RPMI8226 (cell line): ENCODE results near the gene MARCHF9.

Experiments used
- DNase-seq: peaks from one replicate; pipeline ENCODE4 v3.0.0-alpha.2; 2015

Gene MARCHF9

DNA sequence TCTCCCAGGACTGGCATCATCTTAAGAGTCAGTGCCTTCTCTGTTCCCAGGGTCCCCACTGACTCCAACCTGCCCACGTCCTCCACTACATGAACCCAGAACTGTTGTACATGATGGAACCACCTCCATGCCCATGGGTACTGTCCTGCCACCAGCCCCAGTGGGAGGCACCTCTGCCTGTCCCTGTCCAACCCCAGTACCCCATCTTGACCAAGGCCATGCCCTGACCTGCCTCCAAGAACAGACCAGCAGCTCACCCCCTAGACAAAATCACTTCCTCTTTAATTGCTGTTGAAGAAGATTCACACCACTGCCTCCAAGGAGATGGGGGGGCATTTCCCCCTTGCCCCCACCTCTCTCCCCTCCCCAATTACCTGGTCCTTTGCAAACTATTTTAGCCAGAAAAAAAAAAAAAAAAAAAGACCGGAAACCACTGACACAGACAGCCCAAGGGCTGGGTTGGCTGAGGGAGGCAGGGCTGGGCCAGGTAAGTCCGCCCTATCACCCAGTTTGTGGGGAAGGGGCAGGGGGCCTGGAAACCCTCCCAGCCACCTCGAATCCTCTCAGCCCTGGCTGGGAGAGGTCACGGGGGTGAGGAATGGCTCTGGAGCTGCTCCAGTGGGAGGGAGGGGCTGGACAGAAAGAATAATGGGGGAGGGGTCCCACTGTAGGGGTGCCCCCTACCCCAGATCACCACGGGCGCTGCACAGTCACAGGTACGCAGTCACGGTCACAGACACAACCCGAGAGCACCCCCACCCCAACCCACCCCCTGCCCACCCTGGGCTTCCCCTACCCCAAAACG is 29.8 kb upstream of the MARCHF9 start:
- DNase-seq, result no peak

DNA sequence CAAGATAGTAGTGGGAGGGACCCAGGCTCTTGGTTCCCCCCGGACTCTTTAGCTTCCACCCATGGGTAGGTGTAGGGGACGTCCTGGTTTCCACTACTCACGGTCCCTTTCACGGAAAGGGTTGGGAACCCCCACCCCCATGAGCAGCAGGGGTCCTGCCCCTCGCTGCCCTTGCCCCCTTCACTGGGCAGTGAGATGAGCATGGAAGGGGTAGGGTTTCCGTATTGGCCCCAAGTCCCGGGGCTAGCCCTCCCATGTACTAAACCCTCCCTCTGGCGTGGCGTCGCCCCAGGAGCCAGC is 29.1 kb upstream of the MARCHF9 start:
- no peak for DNase-seq

DNA sequence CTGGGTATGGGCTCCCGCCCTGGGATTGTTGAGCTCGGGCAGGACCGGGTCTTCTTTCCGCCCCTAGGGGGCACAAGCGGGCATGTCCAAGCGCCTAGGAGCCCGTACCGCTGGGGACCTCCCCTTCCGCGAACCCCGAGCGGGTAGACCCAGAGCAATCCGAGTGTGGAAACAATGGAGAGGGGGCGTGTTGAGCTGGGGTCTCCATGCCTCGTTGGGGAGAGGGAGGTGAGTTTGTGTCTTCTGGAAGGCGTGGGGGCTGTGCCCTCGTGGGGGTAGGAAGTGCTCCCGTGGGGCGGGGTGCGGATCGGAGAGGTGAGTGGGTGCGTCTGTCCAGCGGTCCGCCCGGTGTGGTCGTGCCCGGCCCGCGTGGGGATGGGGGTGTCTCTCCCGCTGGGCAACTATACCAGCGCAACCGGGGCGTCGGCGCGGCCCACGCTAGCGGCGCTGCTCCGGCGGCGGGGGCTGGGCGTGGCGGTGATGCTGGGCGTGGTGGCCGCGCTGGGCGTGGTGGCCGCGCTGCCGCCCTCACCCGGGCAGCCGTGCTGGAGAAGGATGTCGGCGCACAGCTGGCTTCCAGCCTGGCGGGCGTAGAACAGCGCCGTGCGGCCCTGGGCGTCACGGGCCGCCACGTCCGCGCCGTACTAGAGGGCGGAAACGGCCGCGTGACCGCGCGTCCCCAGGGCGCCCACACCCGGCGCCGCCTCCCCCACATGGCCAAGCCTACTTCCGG is 28.6 kb upstream of the MARCHF9 start:
- no peak for DNase-seq

DNA sequence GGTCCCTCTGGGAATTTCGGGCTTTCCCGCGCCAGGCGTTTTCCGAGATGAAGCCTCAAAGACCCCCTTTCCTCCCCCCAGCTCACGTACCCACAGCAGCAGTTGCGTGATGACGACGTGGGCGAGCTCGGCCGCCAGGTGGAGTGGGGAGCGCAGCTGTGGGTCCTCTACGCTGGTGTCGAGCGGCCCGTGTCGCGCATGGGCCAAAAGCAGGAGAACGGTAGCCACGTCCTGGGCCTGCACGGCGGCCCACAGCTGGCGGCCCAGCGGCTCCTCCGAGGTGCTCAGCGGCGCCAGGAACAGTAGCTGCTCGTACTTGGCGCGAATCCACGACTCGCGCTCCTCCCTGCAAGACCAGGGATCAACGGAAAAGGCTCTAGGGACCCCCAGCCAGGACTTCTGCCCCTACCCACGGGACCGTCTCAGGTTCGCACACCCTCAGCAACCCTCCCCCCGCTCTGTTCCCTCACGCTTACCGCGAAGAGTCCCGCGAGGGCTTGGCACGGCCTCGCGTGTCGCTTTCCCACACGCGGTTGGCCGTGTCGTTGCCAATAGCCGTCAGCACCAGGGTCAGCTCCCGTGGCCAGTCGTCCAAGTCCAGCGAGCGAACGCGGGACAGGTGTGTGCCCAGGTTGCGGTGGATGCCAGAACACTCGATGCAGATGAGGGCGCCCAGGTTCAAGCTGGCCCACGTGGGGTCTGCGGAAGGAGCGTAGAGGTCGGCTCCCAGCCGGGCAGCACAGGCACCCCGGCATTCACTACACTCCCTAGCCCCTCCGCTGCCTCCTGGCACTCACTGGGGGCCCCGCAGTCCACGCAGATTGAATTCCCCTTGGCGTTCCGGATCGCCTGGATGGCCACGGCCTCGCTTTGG is 27.8 kb upstream of the MARCHF9 start:
- no peak for DNase-seq

DNA sequence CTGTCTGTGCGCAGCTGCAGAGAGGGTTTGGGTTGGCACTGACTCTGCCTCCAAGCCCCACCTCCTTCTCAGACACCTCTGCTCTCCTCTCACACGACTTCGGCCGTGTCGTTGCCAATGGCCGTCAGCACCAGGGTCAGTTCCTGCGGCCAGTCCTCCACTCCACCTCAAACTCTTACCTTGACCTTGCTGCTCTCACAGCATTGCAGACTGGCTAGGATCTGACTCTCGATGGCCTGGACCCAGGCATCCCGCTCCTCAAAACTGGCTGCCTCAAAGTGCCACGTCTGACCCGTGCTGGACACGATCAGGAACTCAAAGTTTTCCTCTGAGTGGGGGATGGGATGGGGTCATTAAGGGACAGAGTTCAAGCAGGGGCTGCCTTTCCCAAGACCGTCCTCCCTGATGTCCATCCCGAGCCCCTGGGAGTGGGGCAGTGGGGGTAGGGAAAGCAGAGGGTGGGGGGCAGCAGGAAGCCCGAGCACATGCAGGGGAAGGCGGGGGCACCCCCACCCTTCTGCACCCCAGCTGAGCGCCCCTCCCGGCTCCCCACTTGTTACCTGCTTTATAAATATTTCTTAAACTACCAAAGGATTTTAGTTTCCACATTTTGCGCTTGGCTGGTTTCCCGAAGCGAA is 27.0 kb upstream of the MARCHF9 start:
- no peak for DNase-seq

- no peak for DNase-seq
Observed at GRCh38 chr12:57729321-57729844, 25.5 kb upstream of the MARCHF9 start.

DNA sequence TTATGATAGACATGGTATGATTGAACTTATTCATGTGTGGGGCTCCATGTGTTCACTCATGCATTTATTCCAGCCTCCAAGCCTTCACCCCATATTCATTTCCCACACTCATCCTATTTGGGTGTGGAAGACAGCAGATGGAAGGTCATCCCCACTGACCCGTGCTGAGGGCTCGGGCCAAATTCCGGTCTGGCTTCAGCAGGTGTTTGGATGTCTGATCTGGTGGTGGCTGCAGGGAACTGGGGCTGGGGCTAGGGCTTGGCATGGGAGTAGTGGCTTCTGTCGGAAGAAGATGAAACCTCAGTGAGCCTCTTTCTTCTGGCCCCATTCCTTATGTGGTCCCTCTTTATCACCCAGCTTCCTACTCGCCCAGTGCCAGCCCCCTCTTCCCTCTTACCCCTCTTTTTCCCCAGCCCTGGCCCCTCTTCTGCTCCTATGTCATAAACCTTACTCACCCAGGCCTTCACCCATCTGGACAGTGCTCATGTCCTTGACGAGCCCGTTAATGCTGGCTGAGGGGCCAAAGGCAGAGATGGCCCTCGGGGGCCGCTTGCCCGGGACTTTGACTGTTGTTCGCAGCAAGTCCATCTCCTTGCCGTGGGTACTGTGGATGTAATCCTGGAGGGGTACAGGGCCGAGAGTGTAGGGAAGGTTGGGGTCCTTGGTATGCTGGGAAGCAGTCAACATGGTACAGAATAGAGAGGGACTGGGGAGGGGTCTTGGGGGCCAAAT is 24.4 kb upstream of the MARCHF9 start:
- no peak for DNase-seq

- no peak for DNase-seq
Observed at GRCh38 chr12:57731411-57732080, 23.4 kb upstream of the MARCHF9 start.

DNA sequence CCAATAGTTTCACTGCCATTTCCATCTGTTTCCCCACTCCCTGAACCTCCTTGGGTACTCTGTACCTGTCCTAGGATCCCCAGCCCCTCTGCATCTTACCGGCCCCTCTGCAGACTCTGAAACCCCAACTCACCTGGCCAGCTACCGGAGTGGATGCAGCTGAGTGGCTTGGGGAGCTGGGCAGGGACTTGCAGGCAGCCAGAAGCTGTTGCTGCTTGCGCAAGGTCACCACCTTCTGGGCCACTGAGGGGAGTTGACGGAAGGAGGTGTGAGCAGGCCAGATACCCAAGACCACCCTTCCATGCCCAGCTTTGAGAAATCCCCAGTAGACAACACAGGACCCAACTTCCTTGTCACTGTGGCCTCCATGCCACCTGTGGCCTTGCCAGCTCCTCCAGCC is 22.6 kb upstream of the MARCHF9 start:
- DNase-seq, result no peak

DNA sequence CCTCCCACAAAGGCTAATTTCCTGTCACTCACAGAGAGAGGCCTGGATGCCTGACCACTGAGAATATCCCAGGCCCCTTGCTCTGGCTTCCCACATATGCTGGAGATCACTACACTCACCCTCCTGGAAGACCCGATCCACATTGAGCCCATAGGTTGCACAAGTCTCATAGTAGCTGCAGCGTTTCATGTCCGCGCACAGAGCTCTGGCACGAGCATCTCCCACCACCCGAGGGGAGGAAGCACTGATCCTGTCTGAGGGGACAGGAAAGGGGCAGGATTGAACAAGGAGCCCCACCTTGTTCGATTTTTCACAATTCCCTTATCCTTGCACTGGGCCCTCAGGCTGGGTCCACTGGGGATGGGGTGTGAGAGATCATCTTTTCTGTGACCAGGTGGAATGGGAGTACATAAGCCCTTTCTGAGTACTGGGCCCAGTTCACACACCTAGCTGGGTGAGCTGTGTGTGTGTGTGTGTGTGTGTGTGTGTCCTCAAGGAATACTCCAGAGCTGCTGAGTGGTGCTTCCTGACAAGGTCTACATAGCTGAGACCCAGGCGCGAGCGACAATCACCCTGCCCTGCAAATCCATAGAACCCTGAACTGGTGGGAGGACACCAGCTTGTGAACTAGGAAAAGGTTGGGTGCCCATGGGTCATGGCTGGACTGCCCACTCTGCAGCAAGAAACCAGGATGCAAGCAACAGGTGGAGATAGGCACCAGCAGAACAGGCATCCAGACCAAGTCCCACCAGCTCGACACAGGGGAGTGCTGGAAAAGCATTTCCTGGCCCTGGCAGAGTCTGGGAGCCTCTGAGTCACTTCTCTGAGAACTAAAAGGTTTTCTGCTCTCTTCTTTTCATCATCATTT is 21.9 kb upstream of the MARCHF9 start:
- no peak for DNase-seq

- DNase-seq, result no peak
Observed at GRCh38 chr12:57733928-57734327, 21.0 kb upstream of the MARCHF9 start.

DNA sequence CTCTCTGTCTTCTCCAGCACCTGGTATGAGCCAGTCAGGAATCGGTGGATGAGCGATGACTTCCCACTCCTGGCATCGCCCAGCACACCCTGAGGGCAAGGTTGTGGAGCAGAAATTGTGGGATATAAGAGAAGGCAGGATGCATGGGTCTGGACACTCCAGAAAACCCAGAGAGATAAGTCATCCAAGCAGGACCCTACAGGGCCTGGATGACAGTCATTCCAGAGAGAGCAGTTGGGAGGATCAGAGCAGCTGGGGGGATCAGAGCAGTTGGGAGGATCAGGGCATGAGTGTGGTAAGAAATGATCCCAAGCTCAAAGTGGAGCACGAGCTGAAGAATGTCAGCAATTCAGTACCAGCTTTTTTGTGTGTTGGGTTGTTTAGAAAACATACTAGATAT is 20.3 kb upstream of the MARCHF9 start:
- DNase-seq, result no peak

DNA sequence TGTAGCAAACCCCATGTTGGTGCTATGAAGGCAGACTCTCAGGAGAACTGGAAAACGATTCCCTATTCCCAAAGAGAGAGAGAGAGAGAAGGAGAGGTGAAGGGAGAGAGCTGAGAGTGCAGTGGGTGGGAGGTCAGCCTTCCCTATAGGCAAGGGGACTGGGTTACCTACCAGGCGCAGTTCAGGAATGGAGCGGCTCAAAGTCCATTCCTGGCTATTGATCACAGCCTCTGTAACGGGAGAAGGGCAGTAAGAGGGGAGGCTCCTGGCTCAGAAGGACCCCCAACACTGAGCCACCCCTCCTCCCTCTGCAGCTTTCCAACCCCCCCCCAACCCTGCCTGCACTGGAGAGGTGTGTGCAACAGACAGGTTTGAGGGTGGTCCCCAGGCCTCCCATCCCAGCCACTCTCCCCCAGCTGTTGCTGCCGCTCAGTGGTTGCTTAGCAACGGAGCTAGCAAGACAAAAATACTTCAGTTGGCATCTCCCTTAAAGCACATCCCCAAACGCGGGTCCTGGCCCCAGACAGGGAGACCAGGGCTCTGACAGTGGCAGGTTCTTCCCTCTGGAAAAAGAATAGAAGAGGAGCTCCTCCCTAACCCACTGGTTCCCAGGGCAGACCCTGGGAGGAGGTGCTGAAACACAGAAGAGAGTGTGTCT is 19.6 kb upstream of the MARCHF9 start:
- no peak for DNase-seq

- DNase-seq, result no peak
Observed at GRCh38 chr12:57735952-57736740, 18.8 kb upstream of the MARCHF9 start.

GRCh38 chr12:57736741-57737466 is 18.0 kb upstream of the MARCHF9 start:
- no peak for DNase-seq

- no peak for DNase-seq
Observed at GRCh38 chr12:57737467-57738460, 17.1 kb upstream of the MARCHF9 start.

DNA sequence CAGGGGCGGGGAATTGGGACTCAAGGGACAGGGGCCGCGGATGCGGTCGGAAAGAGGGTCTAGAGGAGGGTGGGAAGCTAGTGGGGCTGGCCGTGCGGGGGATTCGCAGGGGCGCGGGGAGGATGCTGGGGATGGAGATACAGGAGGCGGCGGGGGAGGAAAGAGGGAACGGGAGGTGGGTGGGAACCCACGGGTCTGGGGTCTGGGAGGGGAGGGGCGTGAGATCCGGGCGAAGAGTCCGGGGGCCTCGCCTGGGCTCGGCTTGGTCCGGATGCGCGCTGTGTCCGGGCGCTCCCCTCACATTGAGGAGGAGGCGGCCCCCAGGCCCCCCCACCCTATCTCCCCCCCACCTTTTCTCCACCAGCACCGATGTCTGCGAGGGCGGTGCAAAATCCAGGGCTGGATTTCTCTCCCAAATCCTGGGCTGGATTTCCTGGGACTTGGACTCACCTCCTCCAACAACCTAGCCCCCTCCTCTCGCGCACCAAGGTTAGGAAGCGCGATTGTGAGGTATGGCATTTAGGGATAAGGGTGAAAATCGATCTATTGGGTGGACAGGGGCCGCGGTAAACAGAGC is 16.2 kb upstream of the MARCHF9 start, which contains the start of gene AGAP2:
TSS of gene AGAP2 (minus strand) at position 82 of the 577 bp plus-strand sequence. CDS start 496 bp downstream, outside the sequence.
- no peak for DNase-seq
